Astrocyte (in vitro differentiated cells and primary cell): ENCODE data around the gene USP6. TPM values are rescaled to one million over a fixed set of nuclear protein-coding genes. Genes with fewer than 3 reads are reported as not detected.
"Not testable (repeated sequence)": the region's sequence is repeated elsewhere in the genome, so short reads cannot be mapped to it uniquely, and the experiment has no call there.

Experiments
- DNase-seq: peaks from one replicate; pipeline ENCODE4 v3.0.0-alpha.2; 2010; ENCODE audit warnings: low read depth
- FAIRE-seq: peaks from 2 replicates; lab custom pipeline; 2011; peaks lifted over from hg19 to GRCh38; lab: Jason Lieb, UNC
- H2AFZ ChIP-seq: 2 replicates; pipeline ENCODE4 v1.6.0; 2012; ENCODE audit warnings: low read depth, low read length, inconsistent platforms
- H3K27ac ChIP-seq: 2 replicates; pipeline ENCODE4 v1.5.1; 2011; ENCODE audit warnings: low read depth, low read length, inconsistent platforms
- H3K27me3 ChIP-seq: 2 replicates; pipeline ENCODE4 v1.6.0; 2011; ENCODE audit warnings: low read length, inconsistent platforms; ENCODE audit not compliant: insufficient read depth
- H3K36me3 ChIP-seq: 2 replicates; pipeline ENCODE4 v1.5.1; 2011; ENCODE audit warnings: low read length, inconsistent platforms; ENCODE audit not compliant: insufficient read depth
- H3K4me1 ChIP-seq: 2 replicates; pipeline ENCODE4 v1.5.1; 2011; ENCODE audit warnings: low read length, inconsistent platforms; ENCODE audit not compliant: insufficient read depth
- H3K4me2 ChIP-seq: 2 replicates; pipeline ENCODE4 v1.6.0; 2012; ENCODE audit warnings: low read length, inconsistent platforms
- H3K4me3 ChIP-seq: 2 replicates; pipeline ENCODE4 v1.5.1; 2011; ENCODE audit warnings: low read depth, mild to moderate bottlenecking, low read length, inconsistent platforms; ENCODE audit not compliant: insufficient read depth
- H3K79me2 ChIP-seq: 2 replicates; pipeline ENCODE4 v1.6.0; 2012; ENCODE audit warnings: mild to moderate bottlenecking, low read length, inconsistent platforms; ENCODE audit not compliant: insufficient read depth
- H3K9ac ChIP-seq: 2 replicates; pipeline ENCODE4 v1.6.0; 2012; ENCODE audit warnings: mild to moderate bottlenecking, low read length, inconsistent platforms
- H3K9me3 ChIP-seq: 2 replicates; pipeline ENCODE4 v1.5.1; 2012; ENCODE audit warnings: low read depth, mild to moderate bottlenecking, low read length, inconsistent platforms; ENCODE audit not compliant: insufficient read depth
- H4K20me1 ChIP-seq: 2 replicates; pipeline ENCODE4 v1.6.0; 2012; ENCODE audit warnings: low read length, inconsistent platforms; ENCODE audit not compliant: insufficient read depth
- H3K27ac Mint-ChIP-seq: one replicate; pipeline ENCODE4 v1.8.0; 2021; ENCODE audit warnings: mild to moderate bottlenecking, mixed read lengths; ENCODE audit not compliant: unreplicated experiment
- H3K27me3 Mint-ChIP-seq: one replicate; pipeline ENCODE4 v1.8.0; 2021; ENCODE audit warnings: low read depth, mixed read lengths; ENCODE audit not compliant: unreplicated experiment
- H3K36me3 Mint-ChIP-seq: one replicate; pipeline ENCODE4 v1.8.0; 2021; ENCODE audit warnings: low read depth, mixed read lengths; ENCODE audit not compliant: unreplicated experiment
- H3K4me1 Mint-ChIP-seq: one replicate; pipeline ENCODE4 v1.8.0; 2021; ENCODE audit warnings: low read depth, mixed read lengths; ENCODE audit not compliant: unreplicated experiment
- H3K4me3 Mint-ChIP-seq: one replicate; pipeline ENCODE4 v1.8.0; 2021; ENCODE audit warnings: mild to moderate bottlenecking, moderate library complexity, mixed read lengths; ENCODE audit not compliant: unreplicated experiment
- H3K9me3 Mint-ChIP-seq: one replicate; pipeline ENCODE4 v1.8.0; 2021; ENCODE audit warnings: mild to moderate bottlenecking, mixed read lengths; ENCODE audit not compliant: unreplicated experiment
- CTCF ChIP-seq: IDR thresholded peaks from 2 replicates; pipeline ENCODE4 v1.5.1; 2011; ENCODE audit warnings: low read depth, mild to moderate bottlenecking, inconsistent platforms, low read length, moderate library complexity; ENCODE audit not compliant: insufficient read depth
- EZH2 ChIP-seq: IDR thresholded peaks from 2 replicates; pipeline ENCODE4 v1.6.1; 2012; ENCODE audit warnings: mild to moderate bottlenecking, low read length, inconsistent platforms; ENCODE audit not compliant: insufficient read depth
- total RNA-seq: library from RNA; stranded (reverse); gene quantifications from 2 replicates; pipeline ENCODE4 v1.2.1, GENCODE V29; 2021

USP6 gene
- total RNA-seq, 1 donor from 2014 or later = 0.86 TPM

- H3K27ac Mint-ChIP-seq = no peak overlapping the region
Measured at GRCh38 chr17:5138616-5139457, 23.0 kb downstream of the USP6 start.

GRCh38 chr17:5139458-5139732, 23.6 kb downstream of the USP6 start:
- FAIRE-seq = no peak

More at GRCh38 chr17:5138616-5139457, 23.0 kb downstream of the USP6 start:
- no peaks in the 10 kb centered on the region for H3K36me3 Mint-ChIP-seq
- H3K4me1 ChIP-seq = no peaks in the 10 kb centered on the region
- FAIRE-seq (no peak), DNase-seq (no peak)
- TF ChIP-seq EZH2 (no peak), CTCF (no peak)
- H3K4me2 ChIP-seq = no peak overlapping the region
- no peaks in the 10 kb centered on the region for H3K27me3 Mint-ChIP-seq
- H3K27ac ChIP-seq = no peak overlapping the region
- H3K27me3 ChIP-seq = no peaks in the 10 kb centered on the region
- H3K9me3 Mint-ChIP-seq = peaks cover 2% of the 10 kb centered on the region
- no peaks in the 10 kb centered on the region for H3K79me2 ChIP-seq
- H3K36me3 ChIP-seq = no peaks in the 10 kb centered on the region
- no peaks in the 10 kb centered on the region for H4K20me1 ChIP-seq
- H3K4me1 Mint-ChIP-seq = peaks cover 9% of the 10 kb centered on the region
- H3K4me3 Mint-ChIP-seq = no peak overlapping the region
- H3K9ac ChIP-seq = no peak overlapping the region
- H2AFZ ChIP-seq = no peak overlapping the region
- no peaks in the 10 kb centered on the region for H3K9me3 ChIP-seq
- H3K4me3 ChIP-seq = no peak overlapping the region

GRCh38 chr17:5142877-5143276, 27.0 kb downstream of the USP6 start:
- not testable (repeated sequence) for H3K36me3 Mint-ChIP-seq, H3K27ac Mint-ChIP-seq, H3K79me2 ChIP-seq, H3K27me3 ChIP-seq, H3K9me3 Mint-ChIP-seq, FAIRE-seq, H3K36me3 ChIP-seq, H3K4me1 ChIP-seq, DNase-seq, H2AFZ ChIP-seq, H4K20me1 ChIP-seq, H3K9ac ChIP-seq, H3K4me3 Mint-ChIP-seq, H3K27ac ChIP-seq, H3K27me3 Mint-ChIP-seq, H3K9me3 ChIP-seq, H3K4me2 ChIP-seq, H3K4me1 Mint-ChIP-seq, H3K4me3 ChIP-seq

More at GRCh38 chr17:5139458-5139732, 23.6 kb downstream of the USP6 start:
- Histone ChIP-seq H3K36me3 (no peaks in the 10 kb centered on the region), H2AFZ (no peak overlapping the region), H3K9ac (no peak overlapping the region), H3K79me2 (no peaks in the 10 kb centered on the region), H3K27me3 (no peaks in the 10 kb centered on the region), H3K4me2 (no peak overlapping the region), H3K9me3 (no peaks in the 10 kb centered on the region), H3K4me1 (no peaks in the 10 kb centered on the region), H3K27ac (no peak overlapping the region), H4K20me1 (no peaks in the 10 kb centered on the region), H3K4me3 (no peak overlapping the region)
- peaks cover 2% of the 10 kb centered on the region for H3K9me3 Mint-ChIP-seq
- no peaks in the 10 kb centered on the region for H3K27me3 Mint-ChIP-seq
- H3K27ac Mint-ChIP-seq = no peak overlapping the region
- TF ChIP-seq CTCF (no peak), EZH2 (no peak)
- DNase-seq = no peak
- peaks cover 8% of the 10 kb centered on the region for H3K4me1 Mint-ChIP-seq
- no peak overlapping the region for H3K4me3 Mint-ChIP-seq
- no peaks in the 10 kb centered on the region for H3K36me3 Mint-ChIP-seq

GRCh38 chr17:5146122-5146521, 30.3 kb downstream of the USP6 start:
- H3K9me3 Mint-ChIP-seq, H3K27me3 ChIP-seq, H3K4me1 Mint-ChIP-seq, H2AFZ ChIP-seq, H3K27me3 Mint-ChIP-seq, DNase-seq, FAIRE-seq, H3K79me2 ChIP-seq, H3K9ac ChIP-seq, H3K4me3 ChIP-seq, H3K4me1 ChIP-seq, H3K9me3 ChIP-seq, H3K4me3 Mint-ChIP-seq, H3K27ac ChIP-seq, H3K36me3 Mint-ChIP-seq, H3K36me3 ChIP-seq, H3K4me2 ChIP-seq, H3K27ac Mint-ChIP-seq, H4K20me1 ChIP-seq: not testable (repeated sequence)

GRCh38 chr17:5160702-5161101, 44.9 kb downstream of the USP6 start:
- FAIRE-seq, H3K4me2 ChIP-seq, H3K9me3 ChIP-seq, H3K4me3 Mint-ChIP-seq, H3K9me3 Mint-ChIP-seq, H3K4me1 ChIP-seq, H3K27ac ChIP-seq, H3K4me3 ChIP-seq, H3K4me1 Mint-ChIP-seq, DNase-seq, H3K36me3 ChIP-seq, H2AFZ ChIP-seq, H3K9ac ChIP-seq, H3K27ac Mint-ChIP-seq, H3K27me3 ChIP-seq, H3K36me3 Mint-ChIP-seq, H4K20me1 ChIP-seq, H3K79me2 ChIP-seq: not testable (repeated sequence)
- H3K27me3 Mint-ChIP-seq = peaks cover 22% of the 10 kb centered on the region
